HG02588 (cell line): ENCODE results near the gene AGPAT1.
"Not testable (repeated sequence)": the region's sequence is repeated elsewhere in the genome, so short reads cannot be mapped to it uniquely, and the experiment has no call there.

Source experiments
- ATAC-seq: cut with Tn5 transposase; IDR thresholded peaks from one replicate; pipeline ENCODE4 v1.9.1; 2021; ENCODE audit warnings: mild to moderate bottlenecking, moderate library complexity; ENCODE audit not compliant: unreplicated experiment

AGPAT1 gene

GRCh38 chr6:32200711-32201475 is 25.0 kb upstream of the AGPAT1 start:
- no peak for ATAC-seq

- ATAC-seq: no peak
Measured at GRCh38 chr6:32198866-32199265, 23.0 kb upstream of the AGPAT1 start.

GRCh38 chr6:32198345-32198696 is 22.4 kb upstream of the AGPAT1 start:
- no peak for ATAC-seq

- no peak for ATAC-seq
Measured at GRCh38 chr6:32196682-32197616, 21.1 kb upstream of the AGPAT1 start.

- ATAC-seq: peak; percentile 72
Measured at GRCh38 chr6:32195902-32196681, 20.2 kb upstream of the AGPAT1 start.

- peak; percentile 75 for ATAC-seq
Measured at GRCh38 chr6:32195652-32195901, 19.7 kb upstream of the AGPAT1 start.

- no peak for ATAC-seq
Measured at GRCh38 chr6:32194825-32195651, 19.2 kb upstream of the AGPAT1 start.

- ATAC-seq: no peak
Measured at GRCh38 chr6:32194388-32194787, 18.5 kb upstream of the AGPAT1 start.

- ATAC-seq: not testable (repeated sequence)
Measured at GRCh38 chr6:32193096-32193495, 17.2 kb upstream of the AGPAT1 start.

- no peak for ATAC-seq
Measured at GRCh38 chr6:32192608-32193039, 16.7 kb upstream of the AGPAT1 start, which contains the start of gene GPSM3. Gene GPSM3, minus strand, starts transcription at chr6:32192643. Its CDS starts 130 bp downstream, at chr6:32192513.

- no peak for ATAC-seq
Measured at GRCh38 chr6:32191696-32192607, 16.1 kb upstream of the AGPAT1 start.

- ATAC-seq: no peak
Measured at GRCh38 chr6:32190911-32191677, 15.2 kb upstream of the AGPAT1 start.

- peak; percentile 51 for ATAC-seq
Measured at GRCh38 chr6:32190054-32190851, 14.4 kb upstream of the AGPAT1 start, which contains the start of gene PBX2. Gene PBX2, minus strand, starts transcription at chr6:32190202. Its CDS starts 287 bp downstream, at chr6:32189915.

- ATAC-seq: no peak
Measured at GRCh38 chr6:32189742-32190053, 13.8 kb upstream of the AGPAT1 start.

GRCh38 chr6:32189069-32189741 is 13.3 kb upstream of the AGPAT1 start:
- no peak for ATAC-seq

GRCh38 chr6:32188381-32189068 is 12.6 kb upstream of the AGPAT1 start:
- no peak for ATAC-seq
